Smooth muscle cell of the pulmonary artery (primary cell): Measurements from ENCODE around the gene ARID2. TPM values are rescaled to one million over a fixed set of nuclear protein-coding genes. Genes with fewer than 3 reads are reported as not detected.

Source experiments
- total RNA-seq: library from RNA; depleted of rRNA; stranded (reverse); fragments of >200 nt; gene quantifications from 2 replicates; pipeline ENCODE4 v1.2.3, GENCODE V29; 2014

Gene ARID2, protein sequence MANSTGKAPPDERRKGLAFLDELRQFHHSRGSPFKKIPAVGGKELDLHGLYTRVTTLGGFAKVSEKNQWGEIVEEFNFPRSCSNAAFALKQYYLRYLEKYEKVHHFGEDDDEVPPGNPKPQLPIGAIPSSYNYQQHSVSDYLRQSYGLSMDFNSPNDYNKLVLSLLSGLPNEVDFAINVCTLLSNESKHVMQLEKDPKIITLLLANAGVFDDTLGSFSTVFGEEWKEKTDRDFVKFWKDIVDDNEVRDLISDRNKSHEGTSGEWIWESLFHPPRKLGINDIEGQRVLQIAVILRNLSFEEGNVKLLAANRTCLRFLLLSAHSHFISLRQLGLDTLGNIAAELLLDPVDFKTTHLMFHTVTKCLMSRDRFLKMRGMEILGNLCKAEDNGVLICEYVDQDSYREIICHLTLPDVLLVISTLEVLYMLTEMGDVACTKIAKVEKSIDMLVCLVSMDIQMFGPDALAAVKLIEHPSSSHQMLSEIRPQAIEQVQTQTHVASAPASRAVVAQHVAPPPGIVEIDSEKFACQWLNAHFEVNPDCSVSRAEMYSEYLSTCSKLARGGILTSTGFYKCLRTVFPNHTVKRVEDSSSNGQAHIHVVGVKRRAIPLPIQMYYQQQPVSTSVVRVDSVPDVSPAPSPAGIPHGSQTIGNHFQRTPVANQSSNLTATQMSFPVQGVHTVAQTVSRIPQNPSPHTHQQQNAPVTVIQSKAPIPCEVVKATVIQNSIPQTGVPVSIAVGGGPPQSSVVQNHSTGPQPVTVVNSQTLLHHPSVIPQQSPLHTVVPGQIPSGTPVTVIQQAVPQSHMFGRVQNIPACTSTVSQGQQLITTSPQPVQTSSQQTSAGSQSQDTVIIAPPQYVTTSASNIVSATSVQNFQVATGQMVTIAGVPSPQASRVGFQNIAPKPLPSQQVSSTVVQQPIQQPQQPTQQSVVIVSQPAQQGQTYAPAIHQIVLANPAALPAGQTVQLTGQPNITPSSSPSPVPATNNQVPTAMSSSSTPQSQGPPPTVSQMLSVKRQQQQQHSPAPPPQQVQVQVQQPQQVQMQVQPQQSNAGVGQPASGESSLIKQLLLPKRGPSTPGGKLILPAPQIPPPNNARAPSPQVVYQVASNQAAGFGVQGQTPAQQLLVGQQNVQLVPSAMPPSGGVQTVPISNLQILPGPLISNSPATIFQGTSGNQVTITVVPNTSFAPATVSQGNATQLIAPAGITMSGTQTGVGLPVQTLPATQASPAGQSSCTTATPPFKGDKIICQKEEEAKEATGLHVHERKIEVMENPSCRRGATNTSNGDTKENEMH (N-terminal part only)
- 20.6 and 25.7 TPM in 2 replicates for total RNA-seq

DNA sequence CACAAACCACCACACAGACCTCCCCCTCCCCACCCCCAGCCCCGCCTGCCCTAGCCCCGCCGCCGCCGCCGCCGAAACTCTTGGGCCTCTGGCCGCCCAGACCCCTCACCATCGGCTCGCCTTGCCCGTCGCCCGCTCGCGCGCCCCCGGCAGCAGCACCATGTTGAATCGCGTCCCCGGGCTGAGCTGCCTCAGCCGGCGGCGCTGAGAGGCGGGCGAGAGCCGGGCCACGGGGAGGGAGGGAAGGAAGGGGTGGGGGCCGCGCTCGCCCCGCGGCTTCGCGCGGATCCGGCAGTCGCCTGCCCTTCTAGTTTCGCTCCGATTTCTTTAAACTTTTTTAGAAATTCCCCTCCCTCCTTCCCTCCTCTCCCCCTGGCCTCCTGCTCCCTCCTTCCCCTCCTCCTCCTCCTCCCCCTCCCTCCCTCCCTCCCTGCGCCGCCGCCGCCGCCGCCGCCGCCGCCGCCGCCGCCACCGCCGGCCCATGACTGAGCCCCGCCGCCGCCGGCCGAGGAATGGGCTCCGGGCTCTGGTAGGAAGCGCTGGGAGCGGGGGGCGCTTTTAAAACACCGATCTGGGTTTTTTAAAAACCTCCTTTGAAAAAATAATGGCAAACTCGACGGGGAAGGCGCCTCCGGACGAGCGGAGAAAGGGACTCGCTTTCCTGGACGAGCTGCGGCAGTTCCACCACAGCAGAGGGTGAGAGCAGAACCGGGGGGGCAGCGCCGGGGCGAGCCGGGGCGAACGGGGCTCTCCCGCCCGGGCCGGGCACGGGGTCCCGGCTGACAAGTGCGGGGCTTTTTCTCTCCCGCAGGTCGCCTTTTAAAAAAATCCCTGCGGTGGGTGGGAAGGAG, at the start of gene ARID2:
TSS of gene ARID2 (plus strand) at position 474 of the 851 bp plus-strand sequence. CDS start at position 605, 131 bp downstream.

